Activated CD8-positive, alpha-beta memory T cell treated with anti-CD3 and anti-CD28 coated beads, Interleukin-2, amount 50 U/mL, for 4 hours (primary cell): ENCODE measurements around the gene ZNF467.

Experiments used
- DNase-seq: peaks from one replicate; pipeline ENCODE4 v3.0.0-alpha.2; 2020

ZNF467 gene

DNA sequence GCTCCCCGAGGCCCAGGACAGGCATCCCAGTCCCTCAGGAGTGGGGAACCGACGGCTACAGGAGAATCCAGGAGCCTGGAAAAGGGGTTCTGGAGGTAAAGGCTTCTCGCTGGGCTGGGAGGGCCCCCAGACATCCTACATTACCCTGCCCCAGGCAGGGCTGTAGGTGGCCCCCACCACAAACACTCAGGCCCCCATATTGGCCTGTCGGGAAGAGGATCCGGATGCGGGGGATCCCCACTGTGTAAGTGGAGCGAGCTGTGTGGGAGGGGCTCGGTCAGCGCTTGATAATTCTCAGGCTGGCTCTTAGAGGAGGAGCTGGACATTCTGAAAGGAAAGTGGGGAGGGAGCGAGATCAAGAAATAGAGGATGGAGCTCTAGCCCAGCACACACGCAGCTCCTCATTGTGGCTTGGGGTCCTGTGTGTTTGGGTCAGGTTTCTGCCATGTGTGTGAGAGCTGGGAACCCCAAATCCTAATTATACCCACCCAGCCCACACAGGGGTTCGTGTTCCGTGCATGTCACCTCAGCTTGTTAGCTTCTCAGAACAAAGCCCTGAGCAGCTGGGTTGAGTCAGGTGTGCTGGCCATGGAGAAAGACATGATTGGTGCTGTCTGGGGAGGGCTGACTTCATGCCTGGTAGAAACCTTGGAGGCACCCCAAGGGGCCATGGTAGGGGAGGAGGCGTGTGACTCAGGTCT lies 49.4 kb downstream of the ZNF467 start:
- no peak for DNase-seq

DNA sequence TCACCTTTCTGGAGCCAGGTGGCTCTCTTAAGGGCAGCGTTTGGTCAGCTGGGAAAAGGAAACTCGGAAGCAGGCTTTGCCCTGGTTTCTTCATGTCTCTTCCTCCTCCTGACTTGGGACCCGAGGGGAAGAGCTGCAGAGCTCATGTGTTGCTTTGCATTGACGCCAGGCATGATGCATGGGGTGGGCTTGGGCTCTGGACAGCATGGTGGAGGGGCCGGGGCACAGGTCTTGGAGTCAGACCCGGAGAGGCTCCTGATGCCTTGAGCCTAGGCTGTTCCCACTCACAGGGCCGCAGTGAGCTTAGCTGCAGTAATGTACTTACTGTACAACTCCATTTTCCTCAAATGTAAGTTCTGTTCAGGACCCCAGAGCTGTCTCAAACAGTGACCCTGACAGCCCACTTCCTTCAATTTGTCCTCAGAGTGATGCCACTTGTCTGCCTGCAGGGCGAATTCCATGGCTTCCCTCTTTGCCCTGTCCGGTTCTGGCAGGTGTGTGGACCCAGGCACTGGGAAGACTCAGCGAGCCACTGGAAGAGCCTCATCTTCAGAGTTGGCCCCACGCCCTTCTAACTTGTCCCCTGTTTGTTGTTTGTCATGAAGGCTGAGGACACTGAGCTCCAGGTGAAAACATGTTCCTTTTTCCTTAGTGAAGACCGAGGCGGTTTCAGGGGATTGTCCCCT lies 50.2 kb downstream of the ZNF467 start:
- no peak for DNase-seq

- DNase-seq, result no peak
These were observed 50.9 kb downstream of the ZNF467 start for GRCh38 chr7:149722356-149722957.

DNA sequence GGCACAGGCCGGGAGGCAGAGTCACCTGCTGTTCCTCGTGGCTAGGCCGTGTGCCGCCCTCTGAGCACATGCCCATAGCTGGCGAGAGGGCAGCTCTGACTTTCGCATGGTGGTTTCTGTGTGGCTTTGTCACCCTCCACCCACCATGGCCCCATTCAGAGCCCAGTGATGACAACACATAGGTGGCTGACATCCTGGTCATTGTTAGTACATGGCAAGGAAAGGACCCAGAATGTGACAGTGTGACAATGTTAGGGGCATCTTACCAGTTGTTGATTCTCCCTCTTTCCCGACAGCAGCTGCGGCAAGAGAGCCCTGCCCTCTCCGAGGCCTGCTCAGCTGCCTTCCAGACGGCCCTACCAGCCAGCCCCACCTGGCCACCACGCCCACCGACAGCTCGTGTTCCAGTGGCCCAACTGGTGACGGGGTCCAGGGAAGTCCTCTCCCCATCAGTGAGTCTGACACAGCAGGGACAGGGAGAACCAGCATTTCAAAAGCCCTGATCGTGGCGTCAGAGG lies 52.2 kb downstream of the ZNF467 start:
- no peak for DNase-seq

GRCh38 chr7:149720372-149721083 lies 52.9 kb downstream of the ZNF467 start:
- DNase-seq, result no peak

- no peak for DNase-seq
These were observed 53.5 kb downstream of the ZNF467 start for GRCh38 chr7:149719912-149720335.

GRCh38 chr7:149719050-149719899 lies 54.1 kb downstream of the ZNF467 start:
- DNase-seq, result no peak

DNA sequence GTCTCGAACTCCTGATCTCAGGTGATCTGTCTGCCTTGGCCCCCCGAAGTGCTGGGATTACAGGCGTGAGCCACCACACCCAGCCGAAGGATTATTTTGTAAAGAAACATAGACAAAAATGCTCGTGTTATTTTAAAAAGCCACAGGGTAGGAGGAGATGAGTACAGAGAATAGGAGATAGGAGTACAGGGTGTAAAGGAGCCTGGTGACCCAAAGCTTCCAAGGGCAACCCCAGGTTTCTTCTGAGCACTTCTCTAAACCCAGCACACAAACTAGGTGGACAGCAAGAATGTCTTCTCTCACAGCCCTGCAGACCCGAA lies 54.7 kb downstream of the ZNF467 start:
- no peak for DNase-seq

- no peak for DNase-seq
These were observed 55.9 kb downstream of the ZNF467 start for GRCh38 chr7:149717481-149717880.

GRCh38 chr7:149716932-149717307 lies 56.5 kb downstream of the ZNF467 start:
- no peak for DNase-seq

- DNase-seq, result no peak
These were observed 57.1 kb downstream of the ZNF467 start for GRCh38 chr7:149716007-149716931.

DNA sequence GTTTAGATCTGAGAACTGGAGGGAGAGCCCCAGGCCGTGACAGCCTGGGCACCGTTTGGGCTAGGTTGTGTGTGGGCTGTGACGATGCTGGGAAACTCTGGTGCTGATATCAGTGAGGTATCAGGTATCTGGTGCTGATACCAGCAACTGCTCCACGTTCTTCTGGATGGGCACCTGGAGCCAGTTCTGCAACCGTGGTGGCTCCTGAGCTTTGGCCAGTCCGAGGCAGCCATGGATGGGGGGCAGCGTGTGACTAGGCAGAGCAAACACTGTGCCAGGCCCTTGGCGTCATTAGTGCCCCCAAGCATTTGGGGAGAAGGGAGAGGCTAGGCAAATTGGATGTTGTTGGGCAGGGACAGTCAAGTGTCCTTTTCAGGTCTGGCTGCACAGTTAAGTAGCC lies 57.9 kb downstream of the ZNF467 start:
- no peak for DNase-seq

- DNase-seq, result peak; percentile 52
These were observed 58.4 kb downstream of the ZNF467 start for GRCh38 chr7:149714910-149715471.
